ENCODE data around the gene ELP4. TPM values are rescaled to one million over a fixed set of nuclear protein-coding genes. Genes with fewer than 3 reads are reported as not detected.

Gene ELP4
- total and polyA plus RNA-seq, 9 of the 15 experiments (the other 6 are each of a cell fraction or from before 2014, with no cell fraction given), result 24.1 to 60.3 (median 38.7) TPM

GRCh38 chr11:31802000-31802551, 292.5 kb downstream of the ELP4 start:
- no TSS peak for BruUV-seq (replicated peaks)
- Histone ChIP-seq H3K36me3 (ENCODE audit: control insufficient read depth, insufficient read depth, low read length) (no peaks in the 10 kb centered on the region), H3K27me3 (ENCODE audit: control insufficient read depth in 2 of 2, insufficient read depth in 2 of 2, low read length in 2 of 2) (peaks cover 6 to 45% of the 10 kb centered on the region in 2 experiments; a peak in 4 of 5 replicates), H3K9me3 (replicated peaks; ENCODE audit: control insufficient read depth, insufficient read depth, low read depth, low read length) (no peaks in the 10 kb centered on the region), H4K20me1 (replicated peaks; ENCODE audit: control insufficient read depth, insufficient read depth, low read length) (no peaks in the 10 kb centered on the region), H3K9ac (ENCODE audit: insufficient read depth in 1 of 2, low read depth in 2 of 2, low read length in 2 of 2) (no peak overlapping the region), H3K79me2 (ENCODE audit: control insufficient read depth, insufficient read depth, low read length) (no peaks in the 10 kb centered on the region), H3K4me2 (ENCODE audit: insufficient read depth, low read length) (no peak overlapping the region), H3K4me3 (no peak overlapping the region), H3K4me1 (replicated peaks in 1 of 2; ENCODE audit: control insufficient read depth in 2 of 2, insufficient read depth in 2 of 2, low read length in 2 of 2) (peaks cover 0 to 3% of the 10 kb centered on the region in 2 experiments; a peak in 4 of 5 replicates), H2AFZ (ENCODE audit: low read depth, low read length) (no peak overlapping the region), H3K27ac (ENCODE audit: extremely low read depth, low read depth, low read length) (no peak overlapping the region), H3K9me1 (ENCODE audit: control insufficient read depth, insufficient read depth, low read length) (no peaks in the 10 kb centered on the region)
- 29% methylated on average over 6 of the region's 6 CpGs for WGBS (ENCODE audit: insufficient coverage, low coverage, missing lambda C conversion rate)
- intact Hi-C loops (cut with micrococcal nuclease) (no loop called here), in situ Hi-C loops (cut with MboI) (no loop called here)
- FAIRE-seq (no peak), ATAC-seq (no peak), DNase-seq (ENCODE audit: extremely low read depth in 1 of 4, low spot score in 3 of 4) (no peak)
- CTCF ChIA-PET (ENCODE audit: low intra/inter-chr PET ratio), result no interaction called here
- POLR2A ChIA-PET, result no interaction called here
- TF ChIP-seq PYGO2 (tag; IDR thresholded peaks at IDR 0.05), result no peak
- TF ChIP-seq ZNF395 (CRISPR knock-in tag; IDR thresholded peaks at IDR 0.05), result no peak
- no peak for TF ChIP-seq ZNF696 (CRISPR knock-in tag; conservative IDR thresholded peaks at IDR 0.05)
- TF ChIP-seq MAFK (IDR thresholded peaks at IDR 0.05; ENCODE audit: low read length), result peak; percentile 79
- TF ChIP-seq FOXM1 (IDR thresholded peaks at IDR 0.05; ENCODE audit: low read depth), result no peak
- no peak for TF ChIP-seq FOXM1 (CRISPR knock-in tag; IDR thresholded peaks at IDR 0.05; ENCODE audit: low read depth)
- peak; percentile 83 for TF ChIP-seq ZNF316 (IDR thresholded peaks at IDR 0.05)
- TF ChIP-seq C11orf30 (IDR thresholded peaks at IDR 0.05; ENCODE audit: low read depth), result peak; percentile 51; the same call in 1 of the 2 replicates
- peak; percentile 85 for TF ChIP-seq MAFF (IDR thresholded peaks at IDR 0.05; ENCODE audit: low read length)
- no peak for TF ChIP-seq PHF21A (IDR thresholded peaks at IDR 0.05; ENCODE audit: borderline replicate concordance, low read depth)
- TF ChIP-seq ELF1 (tag; IDR thresholded peaks at IDR 0.05), result no peak
- TF ChIP-seq ETV1 (tag; conservative IDR thresholded peaks at IDR 0.05; ENCODE audit: low read depth), result no peak
- TF ChIP-seq BCLAF1 (IDR thresholded peaks at IDR 0.05; ENCODE audit: borderline replicate concordance in 1 of 2, control insufficient read depth in 1 of 2, low read depth in 2 of 2, low read length in 1 of 2), result no peak
- no peak for TF ChIP-seq SMARCE1 (IDR thresholded peaks at IDR 0.05)
- no peak for TF ChIP-seq ZEB2 (IDR thresholded peaks at IDR 0.05)

All from K562 (cell line).